ENCODE measurements around the gene WDR88.

- TF ChIP-seq CTCF (IDR thresholded peaks at IDR 0.05; ENCODE audit: low read depth, low read length) (no peak), EZH2phosphoT487 (IDR thresholded peaks at IDR 0.05; ENCODE audit: low read depth) (no peak)
Measured at GRCh38 chr19:33110137-33110910, 21.6 kb upstream of the WDR88 start.
